Measurements from ENCODE around the gene VAMP2.

- TF ChIP-seq CTCF (IDR thresholded peaks at IDR 0.05): no peak
- TF ChIP-seq EZH2 (IDR thresholded peaks at IDR 0.05; ENCODE audit: borderline replicate concordance, insufficient read depth, low read depth, low read length, poor library complexity, severe bottlenecking): no peak
These were observed 19.0 kb downstream of the VAMP2 start for GRCh38 chr17:8143581-8144400.

Measured in B cell (primary cell).